ENCODE results near the gene GPR149. TPM values are rescaled to one million over a fixed set of nuclear protein-coding genes. Genes with fewer than 3 reads are reported as not detected.

The GPR149 gene
- total RNA-seq, 3 donors from 2014 or later (not counting 1 experiment from before 2014, with no cell fraction given), result not detected

DNA sequence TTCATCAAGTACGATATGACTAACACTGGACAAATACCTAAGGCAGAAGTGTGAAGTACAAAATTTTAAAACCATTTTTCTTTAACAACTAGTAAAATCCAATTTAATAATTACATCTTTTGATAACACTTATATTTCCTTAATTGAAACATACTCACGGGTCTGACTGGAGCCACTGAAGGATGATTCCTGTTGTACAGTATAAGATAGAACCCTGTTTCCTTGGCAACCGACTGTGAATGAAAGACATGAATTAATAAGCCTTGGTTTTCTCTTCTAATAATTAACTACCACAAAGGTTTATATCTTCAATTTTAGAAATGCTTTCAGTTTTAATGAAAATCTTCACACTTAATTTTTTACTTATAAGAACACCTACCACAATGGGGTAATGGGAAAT lies 125.1 kb downstream of the GPR149 start:
- Mint-ChIP-seq H3K36me3 (peaks cover 28% of the 10 kb centered on the region), H3K9me3 (no peaks in the 10 kb centered on the region), H3K4me3 (no peak overlapping the region), H3K27ac (no peak overlapping the region), H3K4me1 (peaks cover 13 to 14% of the 10 kb centered on the region in 2 donors), H3K27me3 (ENCODE audit: low read depth in 2 of 2) (no peaks in the 10 kb centered on the region)
- DNase-seq, result no peak
- TF ChIP-seq, protein P1, sequence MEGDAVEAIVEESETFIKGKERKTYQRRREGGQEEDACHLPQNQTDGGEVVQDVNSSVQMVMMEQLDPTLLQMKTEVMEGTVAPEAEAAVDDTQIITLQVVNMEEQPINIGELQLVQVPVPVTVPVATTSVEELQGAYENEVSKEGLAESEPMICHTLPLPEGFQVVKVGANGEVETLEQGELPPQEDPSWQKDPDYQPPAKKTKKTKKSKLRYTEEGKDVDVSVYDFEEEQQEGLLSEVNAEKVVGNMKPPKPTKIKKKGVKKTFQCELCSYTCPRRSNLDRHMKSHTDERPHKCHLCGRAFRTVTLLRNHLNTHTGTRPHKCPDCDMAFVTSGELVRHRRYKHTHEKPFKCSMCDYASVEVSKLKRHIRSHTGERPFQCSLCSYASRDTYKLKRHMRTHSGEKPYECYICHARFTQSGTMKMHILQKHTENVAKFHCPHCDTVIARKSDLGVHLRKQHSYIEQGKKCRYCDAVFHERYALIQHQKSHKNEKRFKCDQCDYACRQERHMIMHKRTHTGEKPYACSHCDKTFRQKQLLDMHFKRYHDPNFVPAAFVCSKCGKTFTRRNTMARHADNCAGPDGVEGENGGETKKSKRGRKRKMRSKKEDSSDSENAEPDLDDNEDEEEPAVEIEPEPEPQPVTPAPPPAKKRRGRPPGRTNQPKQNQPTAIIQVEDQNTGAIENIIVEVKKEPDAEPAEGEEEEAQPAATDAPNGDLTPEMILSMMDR (IDR thresholded peaks at IDR 0.05), result no peak
- ATAC-seq, result no peak
- no peaks in the 10 kb centered on the region for H3K4me1 ChIP-seq (ENCODE audit: control insufficient read depth, insufficient read depth, low read length)
- intact Hi-C loops (cut with micrococcal nuclease), result no loop called here
- no peaks in the 10 kb centered on the region for H3K27me3 ChIP-seq (ENCODE audit: control insufficient read depth, insufficient read depth, low read length)
- H3K36me3 ChIP-seq (ENCODE audit: control insufficient read depth, insufficient read depth, low read length), result peaks cover 91% of the 10 kb centered on the region
- H3K27ac ChIP-seq (ENCODE audit: low read length), result no peak overlapping the region
- 100% methylated on average over 1 of the region's 3 CpGs for WGBS (ENCODE audit: insufficient coverage)
- H3K4me3 ChIP-seq (ENCODE audit: low read length), result no peak overlapping the region
- H3K9me3 ChIP-seq (ENCODE audit: control insufficient read depth, insufficient read depth, low read length), result no peaks in the 10 kb centered on the region

DNA sequence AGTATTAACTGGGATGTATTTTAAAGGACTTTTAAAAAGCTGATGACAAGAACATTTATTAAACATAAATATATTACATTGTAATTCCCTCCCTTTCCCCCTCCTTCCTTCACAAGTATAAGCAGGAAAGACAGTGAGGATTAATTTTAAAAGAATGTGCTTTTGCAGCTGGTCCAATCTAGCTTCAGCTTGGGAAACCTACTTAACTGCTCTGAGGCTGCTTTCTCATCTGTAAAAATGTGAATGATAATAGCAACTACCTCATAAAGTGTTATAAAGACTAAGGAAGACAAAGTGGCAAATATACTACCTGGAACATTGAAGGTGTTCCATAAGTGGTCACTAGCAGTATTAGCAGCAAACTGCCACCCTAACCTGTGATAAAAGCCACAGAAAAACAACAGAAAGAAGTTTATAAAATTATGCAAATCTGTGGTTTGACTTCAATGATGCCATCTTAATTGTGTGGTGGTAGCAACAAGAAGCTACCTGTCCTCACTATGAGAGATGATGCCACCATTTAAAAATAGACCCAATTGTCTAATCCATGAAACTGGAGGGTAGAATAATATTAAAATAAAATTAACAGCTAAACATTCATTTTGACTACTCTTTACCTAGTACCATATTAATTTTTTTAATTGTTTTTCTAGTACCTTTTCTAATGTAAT lies 125.7 kb downstream of the GPR149 start:
- Mint-ChIP-seq H3K36me3 (peaks cover 28% of the 10 kb centered on the region), H3K9me3 (no peaks in the 10 kb centered on the region), H3K4me1 (peaks cover 13 to 14% of the 10 kb centered on the region in 2 donors), H3K4me3 (no peak overlapping the region), H3K27me3 (ENCODE audit: low read depth in 2 of 2) (no peaks in the 10 kb centered on the region), H3K27ac (no peak overlapping the region)
- Histone ChIP-seq H3K27me3 (ENCODE audit: control insufficient read depth, insufficient read depth, low read length) (no peaks in the 10 kb centered on the region), H3K4me1 (ENCODE audit: control insufficient read depth, insufficient read depth, low read length) (no peaks in the 10 kb centered on the region), H3K27ac (ENCODE audit: low read length) (no peak overlapping the region), H3K36me3 (ENCODE audit: control insufficient read depth, insufficient read depth, low read length) (peaks cover 91% of the 10 kb centered on the region), H3K9me3 (ENCODE audit: control insufficient read depth, insufficient read depth, low read length) (no peaks in the 10 kb centered on the region), H3K4me3 (ENCODE audit: low read length) (no peak overlapping the region)
- TF ChIP-seq, protein P1 (IDR thresholded peaks at IDR 0.05), result no peak
- DNase-seq (no peak), ATAC-seq (no peak)
- intact Hi-C loops (cut with micrococcal nuclease), result no loop called here

DNA sequence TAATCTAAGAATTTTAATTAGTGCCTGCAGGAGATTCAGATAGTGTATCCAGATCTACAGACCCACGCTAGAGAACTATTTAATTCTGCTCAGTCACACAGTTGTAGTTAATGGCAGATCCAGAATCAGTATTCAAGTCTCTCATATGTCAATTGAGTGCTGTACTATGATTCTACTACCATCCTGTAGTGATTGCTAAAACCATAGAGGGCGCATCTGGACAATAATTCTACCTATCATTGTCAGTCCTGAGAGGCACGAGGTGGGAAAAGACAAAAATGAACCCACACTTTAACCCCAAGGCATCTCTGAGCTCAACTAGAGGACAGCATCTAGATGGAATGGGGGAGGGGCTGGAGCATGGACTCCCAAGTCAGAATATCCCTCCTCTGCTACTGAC lies 128.4 kb downstream of the GPR149 start:
- Mint-ChIP-seq H3K27ac (peak overlapping the region; percentile 27 to 29), H3K4me3 (no peak overlapping the region), H3K9me3 (no peaks in the 10 kb centered on the region), H3K27me3 (ENCODE audit: low read depth in 2 of 2) (no peaks in the 10 kb centered on the region), H3K36me3 (peaks cover 34% of the 10 kb centered on the region), H3K4me1 (peaks cover 0 to 5% of the 10 kb centered on the region in 2 donors)
- DNase-seq (no peak), ATAC-seq (no peak)
- no peak overlapping the region for H3K27ac ChIP-seq (ENCODE audit: low read length)
- TF ChIP-seq, protein P1 (IDR thresholded peaks at IDR 0.05), result no peak
- peaks cover 89% of the 10 kb centered on the region for H3K36me3 ChIP-seq (ENCODE audit: control insufficient read depth, insufficient read depth, low read length)
- no peaks in the 10 kb centered on the region for H3K4me1 ChIP-seq (ENCODE audit: control insufficient read depth, insufficient read depth, low read length)
- WGBS (ENCODE audit: insufficient coverage), result 100% methylated on average over 2 of the region's 3 CpGs
- intact Hi-C loops (cut with micrococcal nuclease), result no loop called here
- no peak overlapping the region for H3K4me3 ChIP-seq (ENCODE audit: low read length)
- no peaks in the 10 kb centered on the region for H3K9me3 ChIP-seq (ENCODE audit: control insufficient read depth, insufficient read depth, low read length)
- no peaks in the 10 kb centered on the region for H3K27me3 ChIP-seq (ENCODE audit: control insufficient read depth, insufficient read depth, low read length)

DNA sequence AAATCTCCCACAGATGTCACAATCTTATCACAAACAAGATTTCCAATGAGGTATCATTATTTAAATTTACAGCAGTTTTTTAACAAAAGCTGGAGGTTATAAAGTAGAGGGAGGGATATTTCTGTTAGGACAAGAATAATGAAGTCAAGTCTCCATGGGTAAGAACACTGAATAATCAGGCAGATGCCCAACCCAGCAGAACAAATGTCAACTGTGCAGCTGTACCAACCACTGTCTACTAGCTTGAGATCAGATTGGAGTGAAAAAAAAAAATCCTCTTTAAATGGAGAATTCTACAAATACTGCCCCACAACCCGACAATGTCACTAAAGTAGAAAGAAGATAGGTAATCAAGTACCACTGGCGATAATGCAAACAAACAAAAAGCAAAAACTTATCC lies 136.0 kb downstream of the GPR149 start:
- Mint-ChIP-seq H3K4me3 (no peak overlapping the region), H3K27me3 (ENCODE audit: low read depth in 2 of 2) (no peaks in the 10 kb centered on the region), H3K36me3 (peaks cover 7% of the 10 kb centered on the region), H3K27ac (peak overlapping the region; percentile 31 to 37), H3K4me1 (peaks cover 0 to 5% of the 10 kb centered on the region in 2 donors), H3K9me3 (no peaks in the 10 kb centered on the region)
- no peak for ATAC-seq
- no peak overlapping the region for H3K27ac ChIP-seq (ENCODE audit: low read length)
- no CpG with 5 or more reads among the region's 2 CpGs for WGBS (ENCODE audit: insufficient coverage)
- intact Hi-C loops (cut with micrococcal nuclease), result no loop called here
- DNase-seq, result no peak
- no peaks in the 10 kb centered on the region for H3K27me3 ChIP-seq (ENCODE audit: control insufficient read depth, insufficient read depth, low read length)
- no peaks in the 10 kb centered on the region for H3K9me3 ChIP-seq (ENCODE audit: control insufficient read depth, insufficient read depth, low read length)
- TF ChIP-seq, protein P1 (IDR thresholded peaks at IDR 0.05), result no peak
- no peak overlapping the region for H3K4me3 ChIP-seq (ENCODE audit: low read length)
- H3K4me1 ChIP-seq (ENCODE audit: control insufficient read depth, insufficient read depth, low read length), result no peaks in the 10 kb centered on the region
- H3K36me3 ChIP-seq (ENCODE audit: control insufficient read depth, insufficient read depth, low read length), result peaks cover 84% of the 10 kb centered on the region
